RWPE2 (cell line): ENCODE results near the gene GYPA.
"Not testable (repeated sequence)": the region's sequence is repeated elsewhere in the genome, so short reads cannot be mapped to it uniquely, and the experiment has no call there.

Experiments used
- ATAC-seq: fragments of 200-7000 bp; cut with Tn5 transposase; 3 replicates; pipeline ENCODE4 v1.9.1; 2021; ENCODE audit warnings: low read depth
- DNase-seq: peaks from one replicate; pipeline ENCODE4 v3.0.0-alpha.2; 2020; ENCODE audit warnings: low spot score
- H3K27ac ChIP-seq: fragments of 450-650 bp; 2 replicates; pipeline ENCODE4 v1.5.1; 2017; ENCODE audit warnings: mild to moderate bottlenecking; ENCODE audit not compliant: poor library complexity, severe bottlenecking
- H3K27me3 ChIP-seq: fragments of 250-450 bp; sonication (Bioruptor Pico); 2 replicates; pipeline ENCODE4 v1.5.1; 2021; ENCODE audit warnings: mild to moderate bottlenecking, moderate library complexity; ENCODE audit not compliant: insufficient read depth, poor library complexity, severe bottlenecking
- H3K36me3 ChIP-seq: fragments of 250-450 bp; sonication (Bioruptor Pico); 2 replicates; pipeline ENCODE4 v1.5.1; 2020; ENCODE audit warnings: low read depth, mild to moderate bottlenecking, moderate library complexity
- H3K4me1 ChIP-seq: fragments of 250-450 bp; sonication (Bioruptor Pico); 2 replicates; pipeline ENCODE4 v1.5.1; 2021; ENCODE audit warnings: mild to moderate bottlenecking, moderate library complexity; ENCODE audit not compliant: insufficient read depth, poor library complexity, severe bottlenecking
- H3K4me3 ChIP-seq: fragments of 250-450 bp; sonication (Bioruptor Pico); 2 replicates; pipeline ENCODE4 v1.5.1; 2021; ENCODE audit warnings: mild to moderate bottlenecking, moderate library complexity; ENCODE audit not compliant: severe bottlenecking
- H3K9me3 ChIP-seq: fragments of 250-450 bp; sonication (Bioruptor Pico); 2 replicates; pipeline ENCODE4 v1.5.1; 2021; ENCODE audit warnings: mild to moderate bottlenecking, moderate library complexity; ENCODE audit not compliant: severe bottlenecking
- TF ChIP-seq, protein P1 (sequence below): fragments of 450-650 bp; IDR thresholded peaks from one replicate; pipeline ENCODE4 v1.5.1; 2017; ENCODE audit warnings: mild to moderate bottlenecking, moderate library complexity; ENCODE audit not compliant: poor library complexity, severe bottlenecking

The GYPA gene

DNA sequence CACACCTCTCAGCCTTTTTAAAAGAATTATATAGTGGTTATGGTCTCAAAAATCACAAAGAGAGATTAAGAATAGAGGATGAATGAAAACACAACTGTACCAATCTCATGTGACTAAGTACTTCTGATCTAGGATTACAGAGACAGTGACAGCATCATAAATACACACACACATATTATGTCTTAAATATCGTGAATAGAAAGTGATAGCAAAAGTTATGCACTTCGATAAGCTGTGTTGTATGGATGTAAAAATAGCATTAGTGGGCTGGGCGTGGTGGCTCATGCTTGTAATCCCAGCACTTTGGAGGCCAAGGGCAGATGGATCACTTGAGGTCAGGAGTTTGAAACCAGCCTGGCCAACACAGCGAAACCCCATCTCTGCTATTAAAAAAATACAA, 25.0 kb downstream of the GYPA start:
- Histone ChIP-seq H3K4me3 (no peak overlapping the region), H3K36me3 (no peaks in the 10 kb centered on the region), H3K27ac (no peak overlapping the region), H3K27me3 (no peaks in the 10 kb centered on the region), H3K4me1 (no peaks in the 10 kb centered on the region), H3K9me3 (no peaks in the 10 kb centered on the region)
- TF ChIP-seq, protein P1, sequence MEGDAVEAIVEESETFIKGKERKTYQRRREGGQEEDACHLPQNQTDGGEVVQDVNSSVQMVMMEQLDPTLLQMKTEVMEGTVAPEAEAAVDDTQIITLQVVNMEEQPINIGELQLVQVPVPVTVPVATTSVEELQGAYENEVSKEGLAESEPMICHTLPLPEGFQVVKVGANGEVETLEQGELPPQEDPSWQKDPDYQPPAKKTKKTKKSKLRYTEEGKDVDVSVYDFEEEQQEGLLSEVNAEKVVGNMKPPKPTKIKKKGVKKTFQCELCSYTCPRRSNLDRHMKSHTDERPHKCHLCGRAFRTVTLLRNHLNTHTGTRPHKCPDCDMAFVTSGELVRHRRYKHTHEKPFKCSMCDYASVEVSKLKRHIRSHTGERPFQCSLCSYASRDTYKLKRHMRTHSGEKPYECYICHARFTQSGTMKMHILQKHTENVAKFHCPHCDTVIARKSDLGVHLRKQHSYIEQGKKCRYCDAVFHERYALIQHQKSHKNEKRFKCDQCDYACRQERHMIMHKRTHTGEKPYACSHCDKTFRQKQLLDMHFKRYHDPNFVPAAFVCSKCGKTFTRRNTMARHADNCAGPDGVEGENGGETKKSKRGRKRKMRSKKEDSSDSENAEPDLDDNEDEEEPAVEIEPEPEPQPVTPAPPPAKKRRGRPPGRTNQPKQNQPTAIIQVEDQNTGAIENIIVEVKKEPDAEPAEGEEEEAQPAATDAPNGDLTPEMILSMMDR, result no peak
- no peak for DNase-seq
- ATAC-seq, result no peak

DNA sequence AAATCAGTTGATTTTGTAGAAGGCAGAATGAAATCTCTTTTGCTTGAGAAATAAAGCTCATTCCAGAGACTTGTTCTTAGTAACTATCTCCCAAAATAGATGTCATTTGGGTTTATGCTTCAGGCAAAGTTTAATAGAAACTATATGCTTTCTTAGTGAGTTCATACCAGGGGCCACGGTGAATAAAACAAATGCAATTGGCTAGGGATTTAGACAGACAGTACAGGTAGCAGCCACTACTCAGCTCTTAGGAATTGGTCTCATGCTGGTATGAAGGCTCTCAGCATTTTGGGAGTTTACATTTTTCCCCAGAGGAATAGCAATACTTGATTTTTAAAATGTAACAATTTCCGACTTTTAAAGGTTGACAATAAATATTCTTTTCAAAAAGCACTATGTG, 27.0 kb downstream of the GYPA start:
- TF ChIP-seq, protein P1, result no peak
- no peaks in the 10 kb centered on the region for H3K4me1 ChIP-seq
- no peak for ATAC-seq
- H3K27ac ChIP-seq, result no peak overlapping the region
- no peak overlapping the region for H3K4me3 ChIP-seq
- no peak for DNase-seq
- H3K9me3 ChIP-seq, result no peaks in the 10 kb centered on the region
- no peaks in the 10 kb centered on the region for H3K36me3 ChIP-seq
- no peaks in the 10 kb centered on the region for H3K27me3 ChIP-seq

DNA sequence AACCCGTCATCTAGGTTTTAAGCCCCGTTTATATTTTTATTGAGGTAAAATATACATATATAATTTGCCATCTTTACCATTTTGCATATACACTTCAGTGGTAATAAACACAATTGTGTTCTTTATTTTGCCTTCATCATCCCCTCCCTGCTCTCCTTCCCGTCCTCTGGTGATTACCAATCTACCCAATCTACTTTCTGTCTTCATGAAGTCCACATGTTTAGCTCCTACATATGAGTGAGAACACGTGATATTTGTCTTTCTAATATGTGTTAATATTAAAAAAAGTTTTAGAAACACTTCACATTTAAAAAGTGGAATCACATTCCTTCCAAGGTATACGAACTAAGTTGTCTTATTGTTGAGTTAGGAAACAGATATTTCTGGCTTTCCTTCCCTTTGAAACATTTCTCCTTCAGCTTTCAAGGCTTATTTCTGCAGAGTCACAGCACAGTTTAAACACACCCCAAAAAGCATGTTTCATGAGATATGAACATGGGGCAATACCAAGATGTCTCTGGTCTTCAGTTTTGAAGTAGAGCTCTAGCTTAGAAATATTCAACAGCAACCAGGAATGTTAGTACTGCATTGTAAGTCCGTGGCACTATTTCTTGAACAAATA, 35.9 kb downstream of the GYPA start:
- no peaks in the 10 kb centered on the region for H3K36me3 ChIP-seq
- ATAC-seq, result no peak
- H3K27me3 ChIP-seq, result no peaks in the 10 kb centered on the region
- H3K27ac ChIP-seq, result no peak overlapping the region
- H3K4me3 ChIP-seq, result no peak overlapping the region
- TF ChIP-seq, protein P1, result no peak
- no peaks in the 10 kb centered on the region for H3K4me1 ChIP-seq
- H3K9me3 ChIP-seq, result no peaks in the 10 kb centered on the region
- DNase-seq, result no peak

DNA sequence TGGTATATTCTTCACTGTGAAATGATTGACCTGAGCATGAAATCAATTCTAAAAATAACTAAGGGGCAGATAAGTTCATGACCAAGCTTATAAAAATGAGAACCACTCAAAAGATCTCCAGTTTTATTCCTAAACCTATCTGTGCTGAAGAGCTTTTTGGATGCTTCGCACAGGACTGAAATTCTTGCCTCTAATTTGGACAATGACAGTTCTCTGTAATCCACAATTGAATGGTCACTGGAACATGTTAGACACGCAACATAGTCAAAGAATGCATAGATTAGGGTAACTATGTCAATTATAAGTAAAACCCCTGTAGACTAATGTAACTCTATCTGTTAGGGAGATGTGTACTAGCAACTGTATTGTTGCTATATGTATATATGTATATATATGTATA, 42.7 kb downstream of the GYPA start:
- H3K36me3 ChIP-seq, H3K27ac ChIP-seq, DNase-seq, H3K4me1 ChIP-seq, H3K27me3 ChIP-seq, H3K4me3 ChIP-seq, ATAC-seq, H3K9me3 ChIP-seq: not testable (repeated sequence)

DNA sequence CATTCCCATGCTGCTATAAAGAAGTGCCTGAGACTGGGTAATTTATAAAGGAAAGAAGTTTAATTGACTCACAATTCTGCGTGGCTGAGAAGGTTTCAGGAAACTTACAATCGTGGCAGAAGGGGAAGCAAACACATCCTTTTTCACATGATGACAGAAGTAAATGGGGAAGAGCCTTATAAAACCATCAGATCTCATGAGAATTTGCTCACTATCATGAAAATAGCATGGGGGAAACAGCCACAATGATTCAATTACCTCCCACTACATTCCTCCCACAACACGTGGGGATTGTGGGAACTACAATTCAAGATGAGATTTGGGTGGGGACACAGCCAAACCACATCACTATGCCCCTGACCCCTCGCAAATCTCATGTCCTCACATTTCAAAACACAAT, 46.5 kb downstream of the GYPA start:
- not testable (repeated sequence) for ATAC-seq, H3K27me3 ChIP-seq, DNase-seq, H3K27ac ChIP-seq, H3K4me1 ChIP-seq, H3K9me3 ChIP-seq, H3K36me3 ChIP-seq, H3K4me3 ChIP-seq

DNA sequence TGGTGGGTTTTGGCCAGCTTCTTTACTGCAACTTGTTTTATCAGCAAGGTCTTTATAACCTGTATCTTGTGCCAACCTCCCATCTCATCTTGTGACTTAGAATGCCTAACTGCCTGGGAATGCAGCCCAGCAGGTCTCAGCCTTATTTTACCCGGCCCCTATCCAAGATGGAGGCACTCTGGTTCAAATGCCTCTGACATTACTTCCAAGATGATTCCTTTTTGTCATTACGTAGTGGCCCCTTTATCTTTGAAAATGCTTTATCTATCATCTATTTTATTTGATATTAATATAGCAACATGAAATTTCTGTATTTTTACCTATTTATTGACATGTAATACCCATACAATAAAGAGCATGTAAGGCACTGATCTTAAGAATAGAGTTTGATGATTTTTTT, 49.3 kb downstream of the GYPA start:
- not testable (repeated sequence) for DNase-seq

More for the DNA sequence above, 49.3 kb downstream of the GYPA start:
- ATAC-seq, H3K27me3 ChIP-seq, H3K4me3 ChIP-seq, H3K4me1 ChIP-seq, H3K36me3 ChIP-seq, H3K9me3 ChIP-seq, H3K27ac ChIP-seq: not testable (repeated sequence)
